AG10803 (cell line): ENCODE results near the gene NR5A1.

Source experiments
- DNase-seq: peaks from one replicate; pipeline ENCODE4 v3.0.0; 2010; ENCODE audit warnings: low read depth
- H3K4me3 ChIP-seq: 2 replicates; pipeline ENCODE4 v1.5.1; 2011; ENCODE audit warnings: mild to moderate bottlenecking, low read length, control low read depth
- TF ChIP-seq, protein P1 (sequence below): conservative IDR thresholded peaks from 2 replicates; pipeline ENCODE4 v1.5.1; 2011; ENCODE audit warnings: mild to moderate bottlenecking, low read length, control low read depth, inconsistent platforms

Gene NR5A1

DNA sequence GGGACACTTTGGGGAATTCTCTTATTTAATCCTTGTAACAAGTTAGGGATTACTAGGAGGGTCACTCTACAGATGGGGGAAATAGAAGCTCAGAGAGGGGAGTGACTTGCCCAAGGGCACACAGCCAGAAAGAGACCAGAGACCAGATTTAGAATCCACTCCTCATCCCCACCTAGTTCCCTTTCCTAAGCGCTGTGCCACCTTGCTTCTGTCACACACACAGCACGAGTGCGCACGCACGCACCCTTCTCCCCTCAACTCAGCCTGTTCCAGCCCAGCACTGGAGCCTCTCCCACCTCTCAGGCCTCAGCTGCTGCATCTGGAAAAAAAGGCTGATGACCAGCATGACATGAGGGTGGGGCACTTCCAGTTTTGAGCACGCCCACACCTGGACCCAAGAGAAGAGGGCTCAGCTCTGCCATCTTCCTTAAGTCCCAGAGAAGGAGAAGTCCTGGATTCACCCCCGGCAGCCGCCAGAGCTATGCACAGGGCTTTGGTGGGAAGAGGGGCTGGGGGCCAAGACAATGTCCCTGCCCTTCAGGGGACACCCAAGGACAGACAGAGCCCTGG is 18.5 kb downstream of the NR5A1 start:
- H3K4me3 ChIP-seq = no peak overlapping the region
- DNase-seq = no peak
- TF ChIP-seq, protein P1, sequence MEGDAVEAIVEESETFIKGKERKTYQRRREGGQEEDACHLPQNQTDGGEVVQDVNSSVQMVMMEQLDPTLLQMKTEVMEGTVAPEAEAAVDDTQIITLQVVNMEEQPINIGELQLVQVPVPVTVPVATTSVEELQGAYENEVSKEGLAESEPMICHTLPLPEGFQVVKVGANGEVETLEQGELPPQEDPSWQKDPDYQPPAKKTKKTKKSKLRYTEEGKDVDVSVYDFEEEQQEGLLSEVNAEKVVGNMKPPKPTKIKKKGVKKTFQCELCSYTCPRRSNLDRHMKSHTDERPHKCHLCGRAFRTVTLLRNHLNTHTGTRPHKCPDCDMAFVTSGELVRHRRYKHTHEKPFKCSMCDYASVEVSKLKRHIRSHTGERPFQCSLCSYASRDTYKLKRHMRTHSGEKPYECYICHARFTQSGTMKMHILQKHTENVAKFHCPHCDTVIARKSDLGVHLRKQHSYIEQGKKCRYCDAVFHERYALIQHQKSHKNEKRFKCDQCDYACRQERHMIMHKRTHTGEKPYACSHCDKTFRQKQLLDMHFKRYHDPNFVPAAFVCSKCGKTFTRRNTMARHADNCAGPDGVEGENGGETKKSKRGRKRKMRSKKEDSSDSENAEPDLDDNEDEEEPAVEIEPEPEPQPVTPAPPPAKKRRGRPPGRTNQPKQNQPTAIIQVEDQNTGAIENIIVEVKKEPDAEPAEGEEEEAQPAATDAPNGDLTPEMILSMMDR = no peak

DNA sequence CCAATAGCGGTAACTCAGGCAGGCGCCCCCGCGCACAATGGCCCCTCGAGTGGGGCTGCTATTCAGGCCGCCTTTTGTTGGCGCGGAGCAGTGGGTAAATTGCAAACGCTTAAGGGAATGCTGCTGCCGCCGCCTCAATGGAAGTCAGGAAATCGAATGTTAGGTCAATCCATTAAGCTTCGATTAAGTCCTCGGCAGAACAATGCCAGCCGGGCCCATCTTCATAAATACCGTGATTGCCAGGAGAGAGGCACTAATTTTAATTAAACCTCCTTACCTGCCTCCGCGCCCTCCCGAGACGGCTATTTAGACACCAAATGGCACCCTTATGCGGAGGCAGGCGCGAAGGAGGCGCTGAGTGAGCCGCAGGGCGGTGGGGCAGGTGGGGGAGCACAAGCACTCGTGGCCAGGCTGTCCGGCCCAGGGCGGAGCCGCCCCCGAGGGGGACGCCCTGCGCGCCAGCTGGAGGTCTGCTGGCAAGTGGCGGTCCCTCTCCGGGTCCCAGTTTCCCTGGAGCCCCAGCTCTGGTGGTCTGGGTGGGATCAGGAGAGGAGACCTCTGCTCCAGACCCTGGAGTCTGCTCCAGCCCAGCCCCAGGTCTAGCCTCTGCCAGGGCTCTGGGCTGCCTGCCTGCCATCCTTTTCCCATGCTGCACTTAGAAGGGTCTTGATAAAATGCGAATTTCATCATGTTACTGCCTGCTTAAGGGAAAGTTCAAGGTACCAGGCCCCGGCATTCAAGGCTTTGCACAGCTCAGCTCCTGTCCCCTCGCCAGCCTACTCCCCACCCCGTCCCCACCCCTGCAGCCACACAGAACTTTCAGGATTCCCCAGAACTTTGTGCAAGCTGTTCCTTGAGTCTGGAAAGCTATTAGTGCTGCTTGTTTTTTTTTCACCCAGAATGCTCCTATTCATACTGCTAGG is 19.7 kb downstream of the NR5A1 start:
- no peak overlapping the region for H3K4me3 ChIP-seq
- TF ChIP-seq, protein P1 = no peak
- no peak for DNase-seq

DNA sequence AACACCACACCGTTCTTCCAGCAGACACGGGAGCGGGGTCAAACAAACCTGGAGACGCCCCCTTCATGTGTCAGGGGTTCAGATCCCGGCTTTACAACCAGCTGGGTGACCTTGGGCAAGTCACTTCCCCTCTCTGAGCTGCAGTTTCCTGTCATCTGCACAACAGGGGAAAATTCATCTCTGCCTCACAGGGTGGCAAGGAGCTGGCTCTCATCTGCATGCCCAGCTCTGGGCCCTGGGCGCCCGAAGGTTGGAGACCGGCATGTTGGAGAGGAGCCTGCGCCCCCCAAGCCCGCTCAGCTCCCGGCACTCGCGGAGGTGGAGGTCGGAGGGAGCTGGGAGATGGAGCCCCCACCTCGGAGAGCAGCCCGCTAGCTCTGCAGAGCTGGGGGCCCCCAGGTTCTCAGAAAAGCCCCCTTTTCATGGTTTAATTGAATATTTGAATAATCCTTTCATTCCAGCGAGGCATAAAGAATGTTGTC is 20.4 kb downstream of the NR5A1 start:
- DNase-seq = no peak
- TF ChIP-seq, protein P1 = no peak
- no peak overlapping the region for H3K4me3 ChIP-seq

GRCh38 chr9:124485936-124486335 is 21.3 kb downstream of the NR5A1 start:
- no peak for DNase-seq
- TF ChIP-seq, protein P1 = no peak

GRCh38 chr9:124485201-124485600 is 22.0 kb downstream of the NR5A1 start:
- no peak overlapping the region for H3K4me3 ChIP-seq
- TF ChIP-seq, protein P1 = no peak
- no peak for DNase-seq

More at GRCh38 chr9:124485936-124486335, 21.3 kb downstream of the NR5A1 start:
- H3K4me3 ChIP-seq = no peak overlapping the region

- no peak overlapping the region for H3K4me3 ChIP-seq
- TF ChIP-seq, protein P1 = no peak
- no peak for DNase-seq
Observed at GRCh38 chr9:124483481-124483880, 23.7 kb downstream of the NR5A1 start.
